Osteocyte (in vitro differentiated cells): ENCODE results near the gene PLXDC2. TPM values are rescaled to one million over a fixed set of nuclear protein-coding genes. Genes with fewer than 3 reads are reported as not detected.
"Not testable (repeated sequence)": the region's sequence is repeated elsewhere in the genome, so short reads cannot be mapped to it uniquely, and the experiment has no call there.

Experiments
- DNase-seq: peaks from one replicate; pipeline ENCODE4 v3.0.0; 2021; ENCODE audit warnings: mixed read lengths; ENCODE audit not compliant: unreplicated experiment; ENCODE audit errors: extremely low spot score
- H3K27ac Mint-ChIP-seq: one replicate; pipeline ENCODE4 v1.8.0; 2021; ENCODE audit warnings: mild to moderate bottlenecking, mixed read lengths; ENCODE audit not compliant: unreplicated experiment
- H3K27me3 Mint-ChIP-seq: one replicate; pipeline ENCODE4 v1.8.0; 2021; ENCODE audit warnings: mixed read lengths; ENCODE audit not compliant: unreplicated experiment
- H3K36me3 Mint-ChIP-seq: one replicate; pipeline ENCODE4 v1.8.0; 2021; ENCODE audit warnings: mixed read lengths; ENCODE audit not compliant: unreplicated experiment
- H3K4me1 Mint-ChIP-seq: one replicate; pipeline ENCODE4 v1.8.0; 2021; ENCODE audit warnings: mixed read lengths; ENCODE audit not compliant: unreplicated experiment
- H3K4me3 Mint-ChIP-seq: one replicate; pipeline ENCODE4 v1.8.0; 2021; ENCODE audit warnings: mild to moderate bottlenecking, moderate library complexity, mixed read lengths; ENCODE audit not compliant: unreplicated experiment
- H3K9me3 Mint-ChIP-seq: one replicate; pipeline ENCODE4 v1.8.0; 2021; ENCODE audit warnings: mixed read lengths; ENCODE audit not compliant: unreplicated experiment
- CTCF ChIP-seq: fragments of 200-600 bp; sonication (generic); IDR thresholded peaks from 2 replicates; pipeline ENCODE4 v1.5.0; 2021; ENCODE audit warnings: antibody characterized with exemption, mild to moderate bottlenecking, moderate library complexity
- total RNA-seq: library from RNA; stranded (reverse); gene quantifications from 2 replicates; pipeline ENCODE4 v1.2.1, GENCODE V29; 2021

PLXDC2 gene
- total RNA-seq, 1 donor from 2014 or later: 33.2 TPM

GRCh38 chr10:19987931-19988330 is 171.7 kb downstream of the PLXDC2 start:
- DNase-seq: no peak
- Mint-ChIP-seq H3K4me3 (no peak overlapping the region), H3K27me3 (no peaks in the 10 kb centered on the region), H3K36me3 (no peaks in the 10 kb centered on the region), H3K9me3 (peaks cover 2% of the 10 kb centered on the region), H3K27ac (no peak overlapping the region), H3K4me1 (no peaks in the 10 kb centered on the region)
- no peak for TF ChIP-seq CTCF

GRCh38 chr10:19993714-19994315 is 177.6 kb downstream of the PLXDC2 start:
- DNase-seq: no peak
- peaks cover 2% of the 10 kb centered on the region for H3K9me3 Mint-ChIP-seq
- no peaks in the 10 kb centered on the region for H3K27me3 Mint-ChIP-seq
- H3K36me3 Mint-ChIP-seq: no peaks in the 10 kb centered on the region
- H3K4me1 Mint-ChIP-seq: no peaks in the 10 kb centered on the region
- no peak overlapping the region for H3K27ac Mint-ChIP-seq
- no peak overlapping the region for H3K4me3 Mint-ChIP-seq
- no peak for TF ChIP-seq CTCF

- peaks cover 12% of the 10 kb centered on the region for H3K36me3 Mint-ChIP-seq
- H3K4me1 Mint-ChIP-seq: peaks cover 4% of the 10 kb centered on the region
- TF ChIP-seq CTCF: no peak
- no peak overlapping the region for H3K4me3 Mint-ChIP-seq
- H3K27me3 Mint-ChIP-seq: no peaks in the 10 kb centered on the region
- DNase-seq: no peak
- H3K9me3 Mint-ChIP-seq: no peaks in the 10 kb centered on the region
- no peak overlapping the region for H3K27ac Mint-ChIP-seq
Measured at GRCh38 chr10:19998482-19998881, 182.2 kb downstream of the PLXDC2 start.

GRCh38 chr10:19999431-19999830 is 183.2 kb downstream of the PLXDC2 start:
- H3K9me3 Mint-ChIP-seq: no peaks in the 10 kb centered on the region
- no peaks in the 10 kb centered on the region for H3K27me3 Mint-ChIP-seq
- H3K27ac Mint-ChIP-seq: no peak overlapping the region
- TF ChIP-seq CTCF: no peak
- H3K4me3 Mint-ChIP-seq: no peak overlapping the region
- DNase-seq: no peak
- H3K4me1 Mint-ChIP-seq: peaks cover 4% of the 10 kb centered on the region
- H3K36me3 Mint-ChIP-seq: peaks cover 12% of the 10 kb centered on the region

GRCh38 chr10:20002026-20002425 is 185.8 kb downstream of the PLXDC2 start:
- not testable (repeated sequence) for H3K9me3 Mint-ChIP-seq, DNase-seq, H3K27ac Mint-ChIP-seq, H3K4me1 Mint-ChIP-seq, H3K4me3 Mint-ChIP-seq, H3K27me3 Mint-ChIP-seq
- peaks cover 12% of the 10 kb centered on the region for H3K36me3 Mint-ChIP-seq

- no peak for DNase-seq
- TF ChIP-seq CTCF: no peak
- H3K27ac Mint-ChIP-seq: no peak overlapping the region
- H3K4me3 Mint-ChIP-seq: no peak overlapping the region
- peaks cover 12% of the 10 kb centered on the region for H3K36me3 Mint-ChIP-seq
- H3K27me3 Mint-ChIP-seq: no peaks in the 10 kb centered on the region
- H3K9me3 Mint-ChIP-seq: no peaks in the 10 kb centered on the region
- peaks cover 4% of the 10 kb centered on the region for H3K4me1 Mint-ChIP-seq
Measured at GRCh38 chr10:20002657-20003056, 186.4 kb downstream of the PLXDC2 start.
